DMS153 treated with DMSO at 0.1 percent for 48 hours (cell line): ENCODE results near the gene WDR4.
"Not testable (repeated sequence)": the region's sequence is repeated elsewhere in the genome, so short reads cannot be mapped to it uniquely, and the experiment has no call there.

ENCODE experiments used
- DNase-seq: peaks from one replicate; lab custom pipeline; 2025; ENCODE audit not compliant: unreplicated experiment; lab: John Stamatoyannopoulos, UW

WDR4 gene, protein sequence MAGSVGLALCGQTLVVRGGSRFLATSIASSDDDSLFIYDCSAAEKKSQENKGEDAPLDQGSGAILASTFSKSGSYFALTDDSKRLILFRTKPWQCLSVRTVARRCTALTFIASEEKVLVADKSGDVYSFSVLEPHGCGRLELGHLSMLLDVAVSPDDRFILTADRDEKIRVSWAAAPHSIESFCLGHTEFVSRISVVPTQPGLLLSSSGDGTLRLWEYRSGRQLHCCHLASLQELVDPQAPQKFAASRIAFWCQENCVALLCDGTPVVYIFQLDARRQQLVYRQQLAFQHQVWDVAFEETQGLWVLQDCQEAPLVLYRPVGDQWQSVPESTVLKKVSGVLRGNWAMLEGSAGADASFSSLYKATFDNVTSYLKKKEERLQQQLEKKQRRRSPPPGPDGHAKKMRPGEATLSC

GRCh38 chr21:42878993-42879787, at the start of gene WDR4:
TSS of gene WDR4 (minus strand) at chr21:42879539. CDS start at chr21:42879495, 44 bp downstream.
- peak; percentile 82 for DNase-seq

DNA sequence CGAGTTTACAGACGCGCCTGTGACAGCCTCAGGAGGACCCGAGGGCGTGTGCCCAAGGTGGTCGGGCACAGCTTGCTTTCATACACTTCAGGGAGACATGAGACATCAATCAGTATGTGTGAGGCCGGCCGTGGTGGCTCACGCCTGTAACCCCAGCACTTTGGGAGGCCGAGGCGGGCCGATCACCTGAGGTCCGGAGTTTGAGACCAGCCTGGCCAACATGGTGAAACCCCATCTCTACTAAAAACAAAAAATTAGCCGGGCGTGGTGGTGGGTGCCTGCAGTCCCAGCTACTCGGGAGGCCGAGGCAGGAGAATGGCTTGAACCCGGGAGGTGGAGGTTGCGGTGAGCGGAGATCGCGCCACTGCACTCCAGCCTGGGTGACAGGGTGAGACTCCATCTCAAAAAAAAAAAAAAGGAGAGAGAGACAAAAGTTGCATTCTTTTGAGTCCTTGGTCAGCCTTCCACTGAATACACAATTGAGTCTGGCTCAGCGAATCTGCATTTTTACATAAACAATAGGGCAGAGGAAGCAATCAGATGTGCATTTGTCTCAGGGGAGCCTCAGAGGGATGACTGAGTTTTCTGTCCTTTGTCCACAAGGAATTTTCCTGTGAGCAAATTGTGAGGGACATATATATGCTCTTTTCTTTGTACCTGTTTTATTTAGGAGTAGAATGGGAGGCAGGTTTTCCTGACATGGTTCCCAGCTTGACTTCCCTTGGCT, 48.3 kb upstream of the WDR4 start:
- DNase-seq = not testable (repeated sequence)

- no peak for DNase-seq
These were observed 46.0 kb upstream of the WDR4 start, which contains the start of gene ERVH48-1 for GRCh38 chr21:42925114-42925926. TSS of gene ERVH48-1 (minus strand) at chr21:42925630. CDS start at chr21:42919006, 6,624 bp downstream.

- no peak for DNase-seq
These were observed 45.1 kb upstream of the WDR4 start for GRCh38 chr21:42924433-42924751.

DNA sequence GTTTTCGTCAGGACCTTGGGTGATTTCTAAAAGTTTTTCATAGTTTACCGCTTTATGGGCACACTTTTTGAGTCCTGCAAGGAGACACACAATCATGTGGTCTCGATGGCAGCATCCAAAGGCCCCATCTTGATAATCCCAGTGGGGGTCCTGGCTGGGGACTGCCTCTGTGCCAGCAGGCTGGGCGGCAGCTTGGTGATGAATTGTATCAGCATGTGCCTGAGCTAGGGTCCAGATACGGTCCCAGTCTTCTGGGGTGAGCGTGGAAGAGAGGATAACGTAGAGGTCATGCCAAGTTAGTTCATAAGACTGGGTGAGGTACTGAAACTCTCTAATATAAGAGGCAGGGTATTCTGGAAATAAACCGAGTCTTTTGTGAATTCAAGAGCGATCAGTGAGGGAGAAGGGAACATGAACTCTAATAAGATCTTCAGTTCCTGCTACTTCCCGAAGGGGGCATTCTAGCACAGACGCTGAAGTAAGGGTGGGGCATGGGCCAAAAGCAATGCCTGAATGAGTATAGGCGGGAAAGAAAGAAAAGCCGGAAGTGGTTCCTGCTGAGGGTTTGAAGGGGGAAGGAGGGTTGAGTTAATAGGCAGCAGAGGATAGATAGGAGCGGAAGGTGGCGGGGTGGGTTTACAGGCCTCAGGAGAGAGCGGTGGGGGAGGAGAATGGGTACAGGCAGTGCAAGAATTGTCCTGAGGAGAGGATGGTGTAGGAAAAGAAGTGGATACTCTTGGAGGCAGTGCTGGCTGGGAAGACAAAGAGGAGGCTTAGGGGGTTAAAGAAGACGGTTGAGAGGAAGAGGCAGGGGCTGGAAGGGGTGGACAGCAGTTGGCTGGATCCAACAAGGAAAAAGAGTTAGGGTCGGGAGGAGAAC, 44.5 kb upstream of the WDR4 start:
- peak; percentile 87 for DNase-seq

- DNase-seq = no peak
These were observed 43.6 kb upstream of the WDR4 start for GRCh38 chr21:42922918-42923317.

DNA sequence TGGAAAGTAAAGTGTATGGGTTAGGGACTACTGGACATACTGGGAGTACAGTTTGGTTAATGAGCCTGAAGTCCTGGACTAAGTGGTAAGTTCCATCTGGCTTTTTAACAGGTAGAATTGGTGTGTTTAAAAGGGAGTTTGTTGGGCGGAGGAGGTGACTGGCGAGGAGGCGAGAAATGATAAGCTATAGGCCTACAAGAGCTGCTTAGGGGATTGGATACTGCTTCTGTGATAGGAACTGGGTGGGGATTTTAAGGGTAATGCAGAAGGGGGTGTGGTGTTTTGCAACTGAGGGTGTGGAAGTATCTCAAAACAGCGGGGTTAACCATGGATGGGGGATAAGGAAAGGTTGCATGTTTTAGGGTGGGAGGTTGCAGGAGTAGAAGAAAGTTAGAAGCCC, 42.6 kb upstream of the WDR4 start:
- DNase-seq = no peak

DNA sequence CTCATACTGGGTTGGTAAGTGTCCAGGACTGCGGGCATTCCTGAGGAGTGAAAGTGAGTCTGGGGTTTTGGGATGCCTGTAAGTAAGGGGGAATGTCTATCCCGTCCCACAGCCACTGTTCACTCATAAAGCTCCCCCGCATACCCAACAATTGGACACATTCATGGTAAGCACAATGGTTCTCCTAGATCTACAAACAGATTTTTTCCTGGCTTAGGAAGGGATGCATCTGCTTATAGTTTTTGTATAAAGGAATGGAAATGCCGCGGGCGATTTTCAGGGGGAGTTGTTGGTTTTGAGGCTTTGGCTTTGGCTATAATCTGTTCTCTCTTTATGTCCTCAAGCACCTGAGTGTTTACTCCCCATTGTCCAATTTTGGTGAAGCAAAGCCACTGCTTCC, 39.0 kb upstream of the WDR4 start:
- no peak for DNase-seq

GRCh38 chr21:42913476-42913875, 34.1 kb upstream of the WDR4 start:
- no peak for DNase-seq

DNA sequence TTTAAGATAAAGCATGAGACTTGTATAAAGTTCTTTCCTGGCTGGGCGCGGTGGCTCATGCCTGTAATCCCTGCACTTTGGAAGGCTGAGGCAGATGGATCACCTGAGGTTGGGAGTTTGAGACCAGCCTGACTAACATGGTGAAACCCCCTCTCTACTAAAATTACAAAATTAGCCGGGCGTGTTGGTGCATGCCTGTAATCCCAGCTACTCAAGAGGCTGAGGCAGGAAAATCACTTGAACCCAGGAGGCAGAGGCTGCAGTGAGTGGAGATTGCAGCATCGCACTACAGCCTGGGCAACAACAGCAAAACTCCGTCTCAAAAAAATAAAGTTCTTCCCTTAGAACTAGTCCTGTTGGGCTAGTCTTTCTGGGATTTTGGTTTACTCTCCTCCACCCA, 32.6 kb upstream of the WDR4 start:
- DNase-seq = not testable (repeated sequence)

DNA sequence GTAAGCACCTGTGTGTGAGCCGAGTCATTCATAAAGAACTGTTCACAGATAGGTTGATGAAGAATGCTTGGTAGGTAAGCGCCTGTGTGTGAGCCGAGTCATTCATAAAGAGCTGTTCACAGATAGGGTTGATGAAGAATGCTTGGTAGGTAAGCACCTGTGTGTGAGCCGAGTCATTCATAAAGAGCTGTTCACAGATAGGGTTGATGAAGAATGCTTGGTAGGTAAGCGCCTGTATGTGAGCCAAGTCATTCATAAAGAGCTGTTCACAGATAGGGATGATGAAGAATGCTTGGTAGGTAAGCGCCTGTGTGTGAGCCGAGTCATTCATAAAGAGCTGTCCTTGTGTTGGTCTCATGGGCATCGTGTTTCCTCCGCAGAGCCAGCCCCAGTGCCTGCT, 29.1 kb upstream of the WDR4 start:
- not testable (repeated sequence) for DNase-seq

DNA sequence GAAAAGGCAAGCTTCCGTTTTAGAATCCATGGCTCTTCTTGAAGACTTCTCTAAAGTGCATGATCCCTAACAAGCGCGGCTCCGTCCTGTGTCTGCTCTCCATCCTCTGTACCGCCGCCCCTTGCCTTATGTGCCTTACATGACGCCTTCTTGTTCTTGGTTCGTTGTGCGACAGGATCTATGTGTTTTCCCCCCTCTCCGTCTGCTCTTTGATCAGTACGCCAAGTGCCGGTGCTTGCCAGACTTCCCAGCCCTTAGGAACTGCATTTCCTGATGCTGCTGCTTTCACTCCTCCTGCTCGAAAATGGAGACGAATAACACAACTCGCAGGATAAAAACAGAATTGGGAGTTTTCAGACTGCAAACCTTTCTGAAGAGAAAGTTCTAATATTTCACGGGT, 26.9 kb upstream of the WDR4 start:
- no peak for DNase-seq

- DNase-seq = no peak
These were observed 25.9 kb upstream of the WDR4 start for GRCh38 chr21:42905195-42905594.

DNA sequence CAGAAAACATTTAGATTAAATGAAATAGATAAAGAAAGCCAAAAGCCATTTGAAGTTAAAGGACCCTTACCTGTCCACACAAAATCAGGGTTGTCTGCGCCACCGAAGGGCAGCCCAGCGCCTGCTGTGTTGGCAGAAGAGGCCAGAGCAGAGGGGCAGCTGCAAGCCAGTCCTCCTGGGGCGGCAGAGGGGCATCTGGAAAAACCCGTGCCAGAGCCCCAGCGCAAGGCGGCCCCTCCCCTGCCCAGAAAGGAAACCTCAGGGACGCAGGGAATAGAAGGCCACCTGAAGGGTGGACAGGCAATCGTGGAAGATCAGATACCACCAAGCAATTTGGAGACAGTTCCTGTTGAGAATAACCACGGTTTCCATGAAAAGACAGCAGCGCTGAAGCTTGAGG, 24.5 kb upstream of the WDR4 start:
- DNase-seq = no peak

- no peak for DNase-seq
These were observed 21.1 kb upstream of the WDR4 start for GRCh38 chr21:42900446-42900845.

GRCh38 chr21:42892931-42893755, 13.8 kb upstream of the WDR4 start, which contains the start of gene NDUFV3:
TSS of gene NDUFV3 (plus strand) at chr21:42893309. CDS start at chr21:42893334, 25 bp downstream.
- DNase-seq = peak; percentile 97

DNA sequence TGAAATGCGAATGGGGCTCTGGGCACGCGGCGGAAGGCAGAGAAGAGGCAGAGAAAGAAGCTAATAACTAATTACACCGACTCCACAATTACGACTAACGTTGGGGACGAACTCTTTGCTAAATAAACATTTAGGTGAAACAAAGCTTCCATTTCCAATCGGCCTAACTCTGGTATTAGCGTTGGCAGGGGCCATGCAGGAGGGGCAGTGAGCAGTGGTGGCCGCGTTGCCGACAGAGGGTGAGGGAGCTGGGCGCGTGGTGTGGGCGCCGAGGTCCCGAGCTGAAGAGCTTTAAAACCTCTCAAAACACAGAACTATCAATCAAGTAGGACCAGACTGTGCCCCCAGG, 13.2 kb upstream of the WDR4 start:
- peak; percentile 84 for DNase-seq

GRCh38 chr21:42887326-42887725, 8.0 kb upstream of the WDR4 start:
- DNase-seq = no peak

DNA sequence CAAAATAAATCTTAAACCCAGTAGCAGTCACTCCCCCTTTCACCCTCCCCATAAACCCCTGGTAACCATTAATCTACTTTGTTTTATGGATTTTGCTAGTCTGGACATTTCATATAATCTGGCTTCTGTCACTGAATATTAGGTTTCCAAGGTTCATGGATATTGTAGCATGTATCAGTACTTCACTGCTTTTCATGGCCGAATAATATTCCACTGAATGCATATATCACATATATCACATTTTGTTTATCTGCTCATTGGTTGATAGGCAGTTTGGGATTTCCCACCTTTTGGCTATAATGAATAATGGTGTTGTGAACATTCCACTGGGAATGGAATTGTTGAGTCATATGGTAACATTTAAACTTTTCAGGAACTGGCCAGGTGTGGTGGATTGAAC, 4.6 kb upstream of the WDR4 start:
- DNase-seq = no peak
